ENCODE measurements around the gene ZKSCAN2. TPM values are rescaled to one million over a fixed set of nuclear protein-coding genes. Genes with fewer than 3 reads are reported as not detected.

The ZKSCAN2 gene
- total and polyA plus RNA-seq, 2 of the 4 experiments (the other 2 are of a cell fraction): 1.6 to 3.8 TPM

DNA sequence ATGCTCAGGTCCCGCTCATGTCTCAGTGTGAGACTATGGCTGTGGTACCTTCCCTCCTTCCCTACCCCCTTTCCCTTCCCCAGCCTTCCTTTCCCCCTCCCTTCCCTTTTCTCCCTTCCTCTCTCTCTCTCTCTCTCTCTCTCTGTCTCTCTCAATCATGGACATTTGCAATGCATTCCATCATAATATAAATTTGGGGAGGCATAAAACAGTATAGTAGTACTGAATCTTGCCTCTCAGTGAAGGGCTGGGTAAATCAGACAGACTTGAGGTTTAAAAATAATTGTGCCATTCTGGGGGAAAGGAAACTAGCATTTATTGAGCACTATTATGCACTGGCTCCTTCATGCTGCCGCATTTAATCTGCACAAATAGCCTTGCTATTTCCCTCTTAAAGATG, 4.3 kb downstream of the ZKSCAN2 start:
- ATAC-seq (ENCODE audit: low read depth) (no peak), DNase-seq (no peak)
- intact Hi-C loops (cut with micrococcal nuclease): loop anchor here (10.0 kb wide), 1 partner anchor 709 kb away; no protein-coding TSS in a partner anchor
- no peaks in the 10 kb centered on the region for H3K27me3 ChIP-seq (ENCODE audit: control insufficient read depth, insufficient read depth, low read length)
- H3K4me3 ChIP-seq (ENCODE audit: insufficient read depth, low read depth, low read length): no peak overlapping the region
- no peak overlapping the region for H3K18ac ChIP-seq (ENCODE audit: low read depth, low read length)
- H3K36me3 ChIP-seq (ENCODE audit: control insufficient read depth, insufficient read depth, low read length): peaks cover 24% of the 10 kb centered on the region
- H2BK20ac ChIP-seq (ENCODE audit: low read depth, low read length): no peak overlapping the region
- no TSS peak for BruUV-seq (replicated peaks)
- no peak overlapping the region for H2AK5ac ChIP-seq (ENCODE audit: low read depth, low read length)
- H3K9me3 ChIP-seq (ENCODE audit: control insufficient read depth, insufficient read depth, low read length): no peaks in the 10 kb centered on the region
- H3K14ac ChIP-seq (replicated peaks; ENCODE audit: low read depth, low read length): no peak overlapping the region
- ChIA-PET POLR2A (ENCODE audit: unreplicated experiment) (no interaction called here), CTCF (interaction anchor here (1.0 kb wide), 1 partner anchor 14 kb away, joined by 3 read pairs; no protein-coding TSS in a partner anchor)
- no peak overlapping the region for H3K9ac ChIP-seq (ENCODE audit: low read depth, low read length)
- no peak for TF ChIP-seq RAD21 (IDR thresholded peaks at IDR 0.05; ENCODE audit: low read length)
- TF ChIP-seq ELK1 (IDR thresholded peaks at IDR 0.05; ENCODE audit: borderline replicate concordance, low read depth, low read length): no peak
- TF ChIP-seq BHLHE40 (IDR thresholded peaks at IDR 0.05; ENCODE audit: low read depth, low read length): no peak
- H2AK9ac ChIP-seq (replicated peaks; ENCODE audit: low read depth, low read length, poor library complexity): no peak overlapping the region
- peaks cover 8% of the 10 kb centered on the region for H4K20me1 ChIP-seq (ENCODE audit: insufficient read depth, low read length)
- no peak overlapping the region for H2BK120ac ChIP-seq (ENCODE audit: low read depth, low read length)
- no peak overlapping the region for H4K91ac ChIP-seq (ENCODE audit: insufficient read depth, low read depth, low read length)
- H4K5ac ChIP-seq (ENCODE audit: low read depth, low read length): no peak overlapping the region
- H2AFZ ChIP-seq (replicated peaks; ENCODE audit: low read length, poor library complexity): no peak overlapping the region
- in situ Hi-C loops (cut with MboI; ENCODE audit: low sequenced_read_pairs): no loop called here
- H2BK5ac ChIP-seq (ENCODE audit: low read depth, low read length, poor library complexity, severe bottlenecking): no peak overlapping the region
- H3K9me1 ChIP-seq (ENCODE audit: insufficient read depth, low read length): peaks cover 2% of the 10 kb centered on the region; the same call in 1 of the 2 replicates
- H3K79me1 ChIP-seq (ENCODE audit: low read depth in 1 of 2, low read length in 2 of 2): peaks cover 0 to 26% of the 10 kb centered on the region in 2 experiments; a peak in 3 of 4 replicates
- no peak overlapping the region for H3K4me2 ChIP-seq (ENCODE audit: low read depth, low read length)
- no peak overlapping the region for H4K8ac ChIP-seq (ENCODE audit: low read depth in 2 of 2, low read length in 2 of 2)
- no peak overlapping the region for H3K23ac ChIP-seq (ENCODE audit: low read depth, low read length)
- no peak overlapping the region for H3K56ac ChIP-seq (ENCODE audit: extremely low read depth, insufficient read depth, low read length)
- H2BK15ac ChIP-seq (ENCODE audit: low read depth, low read length): no peak overlapping the region
- no peak overlapping the region for H3K4ac ChIP-seq (ENCODE audit: low read depth, low read length)
- dilution Hi-C loops (cut with HindIII; ENCODE audit: low sequenced_read_pairs, unreplicated experiment): no loop called here
- peaks cover 2% of the 10 kb centered on the region; the same call in 1 of the 2 replicates for H3K4me1 ChIP-seq (ENCODE audit: control insufficient read depth, insufficient read depth, low read length)
- WGBS, 2 experiments (ENCODE audit: extremely low coverage in 2 of 2, insufficient read length in 1 of 2): 100% methylated on average over 1 of the region's 2 CpGs; no CpG with 5 or more reads in 1 of the 2 experiments
- H3K27ac ChIP-seq (ENCODE audit: insufficient read depth, low read length): no peak overlapping the region

All from IMR-90 (cell line).